A549 (cell line): Measurements from ENCODE around the gene CPNE4. TPM values are rescaled to one million over a fixed set of nuclear protein-coding genes. Genes with fewer than 3 reads are reported as not detected.

Experiments used
- ATAC-seq, 2 experiments: fragments of 200-7000 bp in 1 of 2; fragments of >200 bp in 1 of 2; cut with Nextera tagmentation in 1 of 2; cut with Tn5 transposase in 1 of 2; 3 replicates each; pipeline versions ENCODE4 v1.8.0 to v1.9.1; 2018 to 2020; ENCODE audit warnings: mild to moderate bottlenecking in 1 of 2, moderate library complexity in 1 of 2
- CTCF ChIA-PET: fragments of 300-600 bp; sonication (Branson Sonifier 250); formaldehyde crosslinking; extraction: SDS; loops from one replicate; lab custom pipeline; 2021; ENCODE audit warnings: antibody characterized with exemption, inconsistent platforms; lab: Yijun Ruan, JAX
- POLR2A ChIA-PET: fragments of 350-600 bp; formaldehyde crosslinking; extraction: SDS; loops from one replicate; lab custom pipeline; 2021; ENCODE audit warnings: antibody characterized with exemption, inconsistent platforms; lab: Yijun Ruan, JAX
- DNase-seq, 2 experiments: peaks; one replicate each; pipeline versions ENCODE4 v3.0.0 to v3.0.0-alpha.2; 2011 to 2016; ENCODE audit warnings: low read depth in 1 of 2, low spot score in 1 of 2
- FAIRE-seq: peaks from 2 replicates; lab custom pipeline; 2011; peaks lifted over from hg19 to GRCh38; lab: Jason Lieb, UNC
- H3K27ac ChIP-seq, 2 experiments: fragments of >200 bp; sonication (Bioruptor Twin); formaldehyde crosslinking; 3 replicates each; pipeline ENCODE4 v1.5.1; 2016 to 2017
- H3K4me1 ChIP-seq: fragments of >200 bp; sonication (Bioruptor Twin); formaldehyde crosslinking; 3 replicates; pipeline ENCODE4 v1.6.1; 2016
- H3K4me2 ChIP-seq: fragments of >200 bp; sonication (Bioruptor Twin); formaldehyde crosslinking; 3 replicates; pipeline ENCODE4 v1.6.1; 2016
- H3K4me3 ChIP-seq: fragments of >200 bp; sonication (Bioruptor Twin); formaldehyde crosslinking; 3 replicates; pipeline ENCODE4 v1.5.1; 2016
- H3K9me3 ChIP-seq: fragments of >200 bp; sonication (Bioruptor Twin); formaldehyde crosslinking; 3 replicates; pipeline ENCODE4 v1.6.1; 2016
- CEBPB ChIP-seq, 2 experiments: fragments of >200 bp in 1 of 2; sonication (Bioruptor Twin) in 1 of 2; formaldehyde crosslinking in 1 of 2; IDR thresholded peaks; 2 replicates each; pipeline ENCODE4 v1.6.1; 2012 to 2016
- ELK1 ChIP-seq: fragments of 150-350 bp; IDR thresholded peaks from 2 replicates; pipeline ENCODE4 v1.6.1; 2014; ENCODE audit warnings: low read depth, mild to moderate bottlenecking, low read length
- ESRRA ChIP-seq: fragments of 150-350 bp; IDR thresholded peaks from 2 replicates; pipeline ENCODE4 v1.6.1; 2014; ENCODE audit warnings: mild to moderate bottlenecking, low read length, borderline replicate concordance
- FOSB ChIP-seq: fragments of 250-450 bp; sonication (Bioruptor Pico); IDR thresholded peaks from 2 replicates; pipeline ENCODE4 v1.5.0; 2020; ENCODE audit warnings: mild to moderate bottlenecking, moderate library complexity
- GATA3 ChIP-seq: IDR thresholded peaks from 2 replicates; pipeline ENCODE4 v1.6.1; 2012; ENCODE audit warnings: borderline replicate concordance
- HEYL ChIP-seq: fragments of 250-450 bp; sonication (Bioruptor Pico); IDR thresholded peaks from 2 replicates; pipeline ENCODE4 v1.8.0; 2021; ENCODE audit warnings: mild to moderate bottlenecking, moderate library complexity
- MAX ChIP-seq: IDR thresholded peaks from 2 replicates; pipeline ENCODE4 v1.6.1; 2012
- MAZ ChIP-seq: fragments of 150-350 bp; IDR thresholded peaks from 2 replicates; pipeline ENCODE4 v1.6.1; 2014; ENCODE audit warnings: antibody characterized with exemption, low read depth, low read length, borderline replicate concordance
- NFE2L2 ChIP-seq: fragments of 150-350 bp; conservative IDR thresholded peaks from 2 replicates; pipeline ENCODE4 v1.6.1; 2014; ENCODE audit warnings: low read length
- RAD21 ChIP-seq, 2 experiments: fragments of >200 bp in 1 of 2; sonication (Bioruptor Twin) in 1 of 2; formaldehyde crosslinking in 1 of 2; IDR thresholded peaks in 1 of 2; conservative IDR thresholded peaks in 1 of 2; 2 replicates in 1 of 2; 3 replicates in 1 of 2; pipeline ENCODE4 v1.6.1; 2012 to 2018; ENCODE audit warnings: inconsistent platforms in 1 of 2
- RARB ChIP-seq: fragments of 250-450 bp; sonication (Bioruptor Pico); IDR thresholded peaks from 2 replicates; pipeline ENCODE4 v1.8.0; 2021; ENCODE audit warnings: mild to moderate bottlenecking, moderate library complexity
- SREBF2 ChIP-seq: fragments of 450-650 bp; IDR thresholded peaks from 2 replicates; pipeline ENCODE4 v1.6.1; 2014; ENCODE audit warnings: mild to moderate bottlenecking, moderate library complexity
- ZSCAN20 ChIP-seq: fragments of 250-450 bp; sonication (Bioruptor Pico); IDR thresholded peaks from 2 replicates; pipeline ENCODE4 v1.8.0; 2022; ENCODE audit warnings: mild to moderate bottlenecking, moderate library complexity
- WGBS: methylation state at CpG from one replicate; pipeline ENCODE4 v1.1.6; 2017; ENCODE audit errors: missing lambda C conversion rate; 5-methylcytosine and 5-hydroxymethylcytosine counted together
- polyA plus RNA-seq, 4 experiments: library from polyadenylated mRNA; depleted of rRNA in 3 of 4; stranded (reverse); fragments of >200 nt; fragmentation: RNase III in 1 of 4; extraction: RNeasy Plus Mini Kit Qiagen cat#74134 plus additional on column Dnase treatment in 1 of 4; gene quantifications; 2 replicates in 3 of 4; 3 replicates in 1 of 4; pipeline ENCODE4 v1.2.3, GENCODE V29; 2011 to 2017
- TF ChIP-seq, protein P1 (sequence below): fragments of >200 bp; sonication (Bioruptor Twin); formaldehyde crosslinking; IDR thresholded peaks from 3 replicates; pipeline ENCODE4 v1.5.1; 2016
- TF ChIP-seq, protein P2 (sequence below): fragments of 250-450 bp; sonication (Bioruptor Pico); IDR thresholded peaks from 2 replicates; pipeline ENCODE4 v1.5.0; 2020; ENCODE audit warnings: low read depth, mild to moderate bottlenecking, moderate library complexity

Gene CPNE4
- polyA plus RNA-seq, 2 of the 4 experiments (the other 2 are of a cell fraction), result 3.6 to 8.7 TPM

GRCh38 chr3:131962982-131963381 is 71.8 kb downstream of the CPNE4 start:
- FAIRE-seq (no peak), DNase-seq (no peak), ATAC-seq (no peak)
- Histone ChIP-seq H3K9me3 (no peaks in the 10 kb centered on the region), H3K4me3 (no peak overlapping the region), H3K27ac (no peak overlapping the region), H3K4me1 (peaks cover 17% of the 10 kb centered on the region; the same call in 2 of the 3 replicates), H3K4me2 (no peak overlapping the region)
- no peak for TF ChIP-seq MAX
- no peak for TF ChIP-seq SREBF2
- no peak for TF ChIP-seq ZSCAN20
- TF ChIP-seq ESRRA, result no peak
- no peak for TF ChIP-seq RARB (CRISPR knock-in tag)
- TF ChIP-seq, protein P1, sequence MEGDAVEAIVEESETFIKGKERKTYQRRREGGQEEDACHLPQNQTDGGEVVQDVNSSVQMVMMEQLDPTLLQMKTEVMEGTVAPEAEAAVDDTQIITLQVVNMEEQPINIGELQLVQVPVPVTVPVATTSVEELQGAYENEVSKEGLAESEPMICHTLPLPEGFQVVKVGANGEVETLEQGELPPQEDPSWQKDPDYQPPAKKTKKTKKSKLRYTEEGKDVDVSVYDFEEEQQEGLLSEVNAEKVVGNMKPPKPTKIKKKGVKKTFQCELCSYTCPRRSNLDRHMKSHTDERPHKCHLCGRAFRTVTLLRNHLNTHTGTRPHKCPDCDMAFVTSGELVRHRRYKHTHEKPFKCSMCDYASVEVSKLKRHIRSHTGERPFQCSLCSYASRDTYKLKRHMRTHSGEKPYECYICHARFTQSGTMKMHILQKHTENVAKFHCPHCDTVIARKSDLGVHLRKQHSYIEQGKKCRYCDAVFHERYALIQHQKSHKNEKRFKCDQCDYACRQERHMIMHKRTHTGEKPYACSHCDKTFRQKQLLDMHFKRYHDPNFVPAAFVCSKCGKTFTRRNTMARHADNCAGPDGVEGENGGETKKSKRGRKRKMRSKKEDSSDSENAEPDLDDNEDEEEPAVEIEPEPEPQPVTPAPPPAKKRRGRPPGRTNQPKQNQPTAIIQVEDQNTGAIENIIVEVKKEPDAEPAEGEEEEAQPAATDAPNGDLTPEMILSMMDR, result no peak
- ChIA-PET POLR2A (no interaction called here), CTCF (no interaction called here)
- 90% methylated on average over 4 of the region's 5 CpGs for WGBS

GRCh38 chr3:131960324-131960723 is 74.5 kb downstream of the CPNE4 start:
- TF ChIP-seq GATA3 (no peak), CEBPB (IDR thresholded peaks at IDR 0.05) (peak in 1 of 2 experiments; percentile 51; a peak in 1 of 4 replicates), HEYL (CRISPR knock-in tag) (no peak), RAD21 (conservative IDR thresholded peaks at IDR 0.05 in 1 of 2, IDR thresholded peaks at IDR 0.05 in 1 of 2) (no peak)
- TF ChIP-seq, all 56 proteins: peak for 1
- POLR2A ChIA-PET, result no interaction called here
- DNase-seq, result no peak
- FAIRE-seq, result no peak
- H3K27ac ChIP-seq, result peak overlapping the region in 1 of 2 experiments; percentile 62; a peak in 2 of 6 replicates
- no peak overlapping the region for H3K4me3 ChIP-seq
- 0 out of 6 replicates have a peak, but pooled peaks of 1 of the 2 experiments have one; percentile 28 for ATAC-seq
- CTCF ChIA-PET, result no interaction called here
- peaks cover 19% of the 10 kb centered on the region; the same call in 2 of the 3 replicates for H3K4me1 ChIP-seq
- 0% methylated on average over 1 of the region's 1 CpG for WGBS
- H3K4me2 ChIP-seq, result peak overlapping the region; percentile 47
- H3K9me3 ChIP-seq, result no peaks in the 10 kb centered on the region

DNA sequence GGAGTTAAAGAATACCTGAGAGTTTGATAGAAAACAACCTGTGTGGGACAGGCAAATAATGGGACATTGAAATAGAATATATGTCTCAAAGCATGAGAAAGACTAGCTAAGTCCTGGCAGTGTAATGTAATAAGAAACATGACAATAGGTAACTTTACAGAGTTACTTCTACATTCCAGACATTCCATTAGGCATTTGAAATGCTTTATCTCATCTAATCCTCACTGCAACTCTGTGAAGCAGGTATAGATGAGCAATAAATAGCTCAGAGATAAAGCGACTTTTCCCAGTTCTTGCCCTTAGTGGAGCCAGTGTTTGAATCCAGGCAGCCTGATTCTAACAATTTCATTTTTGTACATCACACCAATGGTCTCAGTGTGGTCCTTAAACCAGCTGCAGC is 76.8 kb downstream of the CPNE4 start:
- POLR2A ChIA-PET, result no interaction called here
- TF ChIP-seq MAX (no peak), ELK1 (no peak), NFE2L2 (no peak), MAZ (no peak), FOSB (CRISPR knock-in tag) (no peak), ESRRA (no peak)
- TF ChIP-seq, protein P2, sequence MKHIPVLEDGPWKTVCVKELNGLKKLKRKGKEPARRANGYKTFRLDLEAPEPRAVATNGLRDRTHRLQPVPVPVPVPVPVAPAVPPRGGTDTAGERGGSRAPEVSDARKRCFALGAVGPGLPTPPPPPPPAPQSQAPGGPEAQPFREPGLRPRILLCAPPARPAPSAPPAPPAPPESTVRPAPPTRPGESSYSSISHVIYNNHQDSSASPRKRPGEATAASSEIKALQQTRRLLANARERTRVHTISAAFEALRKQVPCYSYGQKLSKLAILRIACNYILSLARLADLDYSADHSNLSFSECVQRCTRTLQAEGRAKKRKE, result no peak
- Histone ChIP-seq H3K4me3 (no peak overlapping the region), H3K27ac (no peak overlapping the region), H3K4me2 (no peak overlapping the region), H3K4me1 (peaks cover 19% of the 10 kb centered on the region; the same call in 2 of the 3 replicates), H3K9me3 (no peaks in the 10 kb centered on the region)
- ATAC-seq (no peak), DNase-seq (no peak), FAIRE-seq (no peak)
- WGBS, result 48% methylated on average over 1 of the region's 1 CpG
- CTCF ChIA-PET, result interaction anchor here (2.2 kb wide), 1 partner anchor 163 kb away, joined by 6 read pairs; no protein-coding TSS in a partner anchor
